NCI-H82 treated with DMSO at 0.1 percent for 48 hours (cell line): ENCODE results near the gene HPS6.
"Not testable (repeated sequence)": the region's sequence is repeated elsewhere in the genome, so short reads cannot be mapped to it uniquely, and the experiment has no call there.

Source experiments
- DNase-seq: peaks from one replicate; lab custom pipeline; 2025; ENCODE audit not compliant: unreplicated experiment; lab: John Stamatoyannopoulos, UW

Gene HPS6

GRCh38 chr10:102064868-102065560 lies at the start of gene HPS6:
Gene HPS6, plus strand, starts transcription at chr10:102065349. Its CDS starts 126 bp downstream, at chr10:102065475.
- DNase-seq: peak; percentile 12

- no peak for DNase-seq
These were observed 48.7 kb upstream of the HPS6 start for GRCh38 chr10:102016416-102016815.

GRCh38 chr10:102017295-102017694 lies 47.9 kb upstream of the HPS6 start:
- no peak for DNase-seq

DNA sequence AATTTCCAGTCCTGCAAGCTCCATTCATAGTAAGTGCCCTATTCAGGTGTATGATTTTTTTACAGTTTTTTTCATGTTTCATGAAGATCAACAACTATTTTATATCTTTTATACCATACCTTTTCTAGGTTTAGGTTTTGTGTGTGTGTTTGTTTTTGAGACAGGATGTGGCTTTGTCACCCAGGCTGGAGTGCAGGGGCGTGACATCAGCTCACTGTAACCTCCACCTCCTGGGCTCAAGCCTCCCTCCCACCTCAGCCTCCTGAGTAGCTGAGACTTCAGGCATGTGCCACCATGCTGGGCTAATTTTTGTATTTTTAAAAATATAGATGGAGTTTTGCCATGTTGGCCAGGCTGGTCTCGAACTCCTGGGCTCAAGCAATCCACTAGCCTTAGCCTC lies 44.2 kb upstream of the HPS6 start:
- DNase-seq: no peak

GRCh38 chr10:102024799-102025198 lies 40.4 kb upstream of the HPS6 start:
- DNase-seq: no peak

DNA sequence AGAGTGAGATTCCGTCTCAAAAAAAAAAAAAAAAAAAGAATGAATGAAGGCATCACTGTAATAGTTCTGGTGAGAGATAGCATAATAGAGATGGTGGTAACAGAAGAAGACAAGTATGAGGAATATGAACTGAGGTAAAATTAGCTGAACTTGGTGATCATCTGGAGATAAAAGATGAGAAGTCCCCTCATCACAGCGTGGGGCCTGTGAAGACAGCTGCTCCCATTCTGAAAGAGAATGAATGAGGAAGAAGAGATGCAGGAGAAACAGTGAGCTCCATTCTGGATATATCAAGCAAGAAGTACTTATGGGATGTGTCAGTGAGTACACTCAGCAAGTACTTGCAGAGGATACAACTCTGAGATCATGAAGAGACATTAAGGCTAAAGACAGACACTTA lies 37.9 kb upstream of the HPS6 start:
- no peak for DNase-seq

DNA sequence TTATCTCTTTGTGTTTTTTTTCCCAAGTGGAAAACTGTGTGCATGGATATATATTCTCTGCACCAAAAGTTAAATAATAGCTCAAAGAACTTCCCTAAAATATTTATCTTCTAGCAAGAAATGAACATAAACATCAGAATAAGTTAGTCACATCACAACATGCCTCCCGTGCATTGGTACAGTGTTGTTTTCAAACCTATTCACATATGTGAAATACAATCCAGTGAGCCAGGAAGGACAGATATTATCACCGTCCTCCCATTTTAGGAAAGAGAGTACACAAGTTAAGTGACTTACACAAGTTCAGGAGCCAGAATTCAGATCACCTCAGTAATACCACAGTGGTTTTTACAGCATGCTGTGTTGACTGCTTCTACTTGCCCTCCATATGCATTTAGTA lies 31.4 kb upstream of the HPS6 start:
- DNase-seq: no peak

- DNase-seq: not testable (repeated sequence)
These were observed 29.3 kb upstream of the HPS6 start for GRCh38 chr10:102035807-102036206.

- no peak for DNase-seq
These were observed 26.7 kb upstream of the HPS6 start for GRCh38 chr10:102038410-102038809.

DNA sequence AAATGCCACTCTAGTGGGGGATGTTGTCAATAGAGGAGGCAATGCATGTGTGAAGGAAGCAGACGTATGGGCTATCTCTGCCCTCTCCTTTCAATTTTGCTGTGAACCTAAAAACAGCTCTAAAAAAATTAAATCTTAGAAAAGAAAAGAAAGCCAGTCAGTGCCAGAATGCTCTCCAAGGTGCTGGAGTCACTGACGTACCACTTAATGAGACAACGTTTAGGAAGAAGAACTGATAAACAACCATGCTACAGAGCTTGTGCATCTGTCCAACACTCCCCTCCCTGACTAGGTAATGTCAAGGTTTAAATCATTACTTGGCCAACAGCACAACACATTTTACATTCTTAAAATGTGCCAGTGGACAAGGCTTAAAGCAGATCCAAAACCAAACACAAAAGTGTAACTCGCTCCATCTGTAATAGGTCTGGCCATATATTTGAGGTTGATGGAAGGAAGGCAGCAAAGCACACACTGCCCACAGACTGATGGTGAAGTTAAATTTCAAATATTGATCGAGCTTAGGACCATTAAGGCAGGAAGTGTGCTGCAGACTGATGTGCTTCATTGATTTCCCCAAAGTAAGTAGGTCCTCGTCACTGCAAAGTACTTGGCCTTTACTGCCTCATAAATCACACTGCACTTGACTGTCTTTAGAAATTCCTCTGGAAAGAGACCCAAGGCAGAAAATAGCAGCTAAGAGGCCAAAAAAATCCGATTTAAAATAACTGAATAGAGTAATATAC lies 24.7 kb upstream of the HPS6 start:
- no peak for DNase-seq

- DNase-seq: no peak
These were observed 19.9 kb upstream of the HPS6 start for GRCh38 chr10:102045292-102045691.

DNA sequence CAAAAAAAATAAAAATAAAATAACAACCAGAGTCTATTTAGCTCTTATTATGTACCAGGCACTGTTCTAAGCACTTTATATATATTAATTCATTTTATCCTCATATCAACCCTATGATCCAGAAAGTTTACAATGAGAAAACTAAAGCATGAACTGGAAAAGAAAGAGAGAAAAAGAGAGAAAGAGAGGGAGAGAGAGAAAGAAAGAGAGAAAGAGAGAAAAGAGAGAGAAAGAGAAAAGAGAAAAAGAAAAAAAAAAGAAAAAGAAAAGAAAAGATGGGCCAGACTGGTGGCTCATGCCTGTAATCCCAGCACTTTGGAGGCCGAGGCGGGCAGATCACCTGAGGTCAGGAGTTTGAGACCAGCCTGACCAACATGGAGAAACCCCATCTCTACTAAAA lies 19.1 kb upstream of the HPS6 start:
- DNase-seq: no peak

GRCh38 chr10:102054881-102055646 lies 10.1 kb upstream of the HPS6 start:
- DNase-seq: not testable (repeated sequence)

- DNase-seq: peak; percentile 84
These were observed 9.3 kb upstream of the HPS6 start, which contains the start of gene ARMH3 for GRCh38 chr10:102055647-102056419. Gene ARMH3, minus strand, starts transcription at chr10:102056173. Its CDS starts 16,059 bp downstream, at chr10:102040114.

DNA sequence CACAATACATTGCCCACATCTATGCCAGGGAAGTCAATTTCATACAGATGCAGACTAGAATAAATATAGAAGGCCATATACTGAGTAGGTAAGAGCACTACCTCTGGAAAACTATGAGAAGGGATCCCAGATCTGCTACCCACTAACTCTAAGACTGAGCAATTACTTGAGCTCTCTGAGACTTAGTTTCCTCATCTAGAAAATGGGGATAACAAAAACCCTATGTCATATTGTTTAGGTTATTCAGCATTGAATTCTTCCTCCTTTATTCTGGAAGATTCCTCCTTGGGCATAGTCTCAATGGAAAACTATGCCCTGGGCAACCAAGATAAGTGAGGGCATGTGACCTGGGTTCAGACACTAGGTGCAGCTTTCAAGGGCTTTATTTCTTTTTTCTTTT lies 5.2 kb upstream of the HPS6 start:
- DNase-seq: no peak

GRCh38 chr10:102064503-102064867 lies 664 bp upstream of the HPS6 start:
- DNase-seq: no peak

DNA sequence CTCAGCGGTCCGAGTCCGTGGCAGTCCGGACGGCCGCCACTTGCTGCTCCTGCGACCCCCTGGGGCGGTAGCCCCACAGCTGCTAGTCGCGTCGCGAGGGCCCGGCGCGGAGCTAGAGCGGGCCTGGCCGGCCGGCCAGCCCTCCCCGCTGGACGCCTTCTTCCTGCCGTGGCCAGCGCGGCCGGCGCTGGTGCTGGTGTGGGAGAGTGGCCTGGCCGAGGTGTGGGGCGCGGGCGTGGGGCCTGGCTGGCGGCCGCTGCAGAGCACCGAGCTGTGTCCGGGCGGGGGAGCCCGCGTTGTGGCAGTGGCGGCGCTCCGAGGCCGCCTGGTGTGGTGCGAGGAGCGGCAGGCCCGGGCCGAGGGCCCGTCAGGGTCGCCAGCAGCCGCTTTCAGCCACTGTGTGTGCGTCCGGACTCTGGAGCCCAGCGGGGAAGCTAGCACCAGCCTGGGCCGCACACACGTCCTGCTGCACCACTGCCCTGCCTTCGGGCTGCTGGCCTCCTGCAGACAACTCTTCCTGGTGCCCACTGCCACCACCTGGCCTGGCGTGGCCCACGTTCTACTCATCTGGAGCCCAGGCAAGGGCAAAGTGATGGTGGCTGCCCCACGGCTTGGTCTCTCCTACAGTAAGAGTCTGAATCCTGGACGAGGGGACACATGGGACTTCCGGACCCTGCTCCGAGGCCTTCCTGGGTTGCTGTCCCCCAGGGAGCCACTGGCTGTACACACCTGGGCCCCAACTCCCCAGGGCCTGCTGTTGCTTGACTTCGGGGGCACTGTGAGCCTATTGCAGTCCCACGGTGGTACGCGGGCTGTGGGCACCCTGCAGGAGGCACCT lies 631 bp downstream of the HPS6 start:
- DNase-seq: no peak

GRCh38 chr10:102066399-102067088 lies 1.4 kb downstream of the HPS6 start:
- DNase-seq: peak; percentile 38

DNA sequence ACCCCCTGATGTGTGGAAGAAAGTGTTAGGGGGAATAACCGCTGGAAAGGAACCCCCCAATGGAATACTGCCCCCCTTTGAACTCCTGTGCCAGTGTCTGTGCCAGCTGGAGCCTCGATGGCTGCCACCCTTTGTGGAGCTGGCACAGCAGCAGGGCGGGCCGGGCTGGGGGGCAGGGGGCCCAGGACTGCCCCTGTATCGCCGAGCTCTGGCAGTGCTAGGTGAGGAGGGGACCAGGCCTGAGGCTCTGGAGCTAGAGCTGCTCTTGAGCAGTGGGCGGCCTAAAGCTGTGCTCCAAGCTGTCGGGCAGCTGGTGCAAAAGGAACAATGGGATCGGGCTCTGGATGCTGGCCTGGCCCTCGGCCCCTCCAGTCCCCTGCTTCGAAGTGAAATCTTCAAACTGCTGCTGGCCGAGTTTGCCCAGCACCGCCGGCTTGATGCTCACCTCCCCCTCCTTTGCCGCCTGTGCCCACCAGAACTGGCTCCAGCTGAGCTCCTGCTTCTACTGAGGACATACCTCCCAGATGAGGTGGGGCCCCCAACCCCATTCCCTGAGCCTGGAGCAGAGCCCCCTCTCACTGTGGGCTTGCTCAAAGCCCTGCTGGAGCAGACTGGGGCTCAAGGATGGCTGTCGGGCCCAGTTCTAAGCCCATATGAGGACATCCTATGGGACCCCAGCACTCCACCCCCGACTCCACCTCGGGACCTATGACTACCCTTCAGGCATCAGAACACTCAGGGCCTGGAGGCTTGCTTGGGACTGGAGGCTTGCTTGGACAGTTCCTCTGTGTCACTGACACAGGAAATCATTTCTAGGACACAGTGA lies 2.2 kb downstream of the HPS6 start:
- no peak for DNase-seq
